ENCODE data around the gene CPT2. TPM values are rescaled to one million over a fixed set of nuclear protein-coding genes. Genes with fewer than 3 reads are reported as not detected.

CPT2 gene
- total and polyA plus RNA-seq, 9 of the 15 experiments (the other 6 are each of a cell fraction or from before 2014, with no cell fraction given): 7.6 to 25.1 (median 16.8) TPM

DNA sequence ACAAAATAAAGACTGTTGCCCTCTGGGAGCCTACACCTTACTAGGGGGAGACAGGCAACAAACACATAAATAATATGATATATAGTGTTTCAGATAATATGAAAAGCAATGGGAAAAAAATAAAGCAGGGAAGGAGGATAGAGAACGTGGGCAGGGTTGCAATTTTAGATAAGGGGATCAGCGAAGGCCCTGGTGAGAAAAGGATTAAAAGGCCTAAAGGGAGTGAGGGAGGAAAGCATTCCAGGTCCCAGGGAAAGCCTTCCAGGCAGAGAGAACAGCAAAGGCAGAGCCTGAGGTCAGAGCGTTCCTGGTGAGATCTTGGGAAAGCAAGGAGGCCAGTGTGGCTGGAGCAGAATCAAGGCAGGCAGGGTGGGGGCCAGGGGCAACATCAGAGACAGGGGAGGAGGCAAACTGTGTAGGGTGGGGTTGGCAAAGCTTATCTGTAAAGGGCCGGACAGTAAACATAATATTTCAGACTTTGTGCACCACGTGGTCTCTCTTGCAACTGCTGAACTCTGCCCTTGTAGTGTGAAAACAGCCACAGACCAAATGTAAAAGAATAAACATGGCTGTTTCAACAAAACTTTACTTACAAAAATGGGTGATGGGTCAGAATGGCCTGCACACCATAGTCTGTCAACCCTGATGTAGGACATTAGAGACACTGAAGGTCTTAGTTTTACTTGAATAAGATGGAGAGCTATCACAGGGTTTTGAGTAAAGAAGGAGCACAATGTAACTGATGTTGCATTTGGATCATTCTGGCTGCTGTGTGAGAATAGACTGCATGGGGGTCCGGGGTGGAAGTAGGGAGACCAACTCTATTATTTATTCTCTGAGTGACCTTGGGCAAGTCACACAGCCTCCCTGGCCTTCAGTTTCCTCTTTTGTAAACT lies 13.3 kb upstream of the CPT2 start:
- 3% methylated on average over 6 of the region's 6 CpGs for WGBS (ENCODE audit: insufficient coverage, low coverage, missing lambda C conversion rate)
- peaks cover 14 to 31% of the 10 kb centered on the region in 2 experiments; a peak in 4 of 5 replicates for H3K27me3 ChIP-seq (ENCODE audit: control insufficient read depth in 2 of 2, insufficient read depth in 2 of 2, low read length in 2 of 2)
- no peaks in the 10 kb centered on the region for H4K20me1 ChIP-seq (replicated peaks; ENCODE audit: control insufficient read depth, insufficient read depth, low read length)
- H3K79me2 ChIP-seq (ENCODE audit: control insufficient read depth, insufficient read depth, low read length): no peaks in the 10 kb centered on the region
- ChIA-PET CTCF (ENCODE audit: low intra/inter-chr PET ratio) (interaction anchor here (1.7 kb wide), 1 partner anchor 278 kb away, joined by 8 read pairs; no protein-coding TSS in a partner anchor), POLR2A (interaction anchor here (0.6 to 4.3 kb wide), 5 partner anchors 12 to 509 kb away, joined by 3 to 19 read pairs (median 4); partner anchors contain the start of gene ZYG11A)
- in situ Hi-C loops (cut with MboI): loop anchor here (10.0 to 25.0 kb wide), 2 partner anchors 271 to 479 kb away; partner anchors contain the start of gene ECHDC2
- no peak overlapping the region for H3K4me3 ChIP-seq
- peak; percentile 85 for ATAC-seq
- H3K27ac ChIP-seq (ENCODE audit: extremely low read depth, low read depth, low read length): peak overlapping the region; percentile 59
- no peaks in the 10 kb centered on the region for H3K9me3 ChIP-seq (replicated peaks; ENCODE audit: control insufficient read depth, insufficient read depth, low read depth, low read length)
- H3K4me2 ChIP-seq (ENCODE audit: insufficient read depth, low read length): peak overlapping the region; percentile 61
- peak overlapping the region; percentile 42 to 84 for H3K9ac ChIP-seq (ENCODE audit: insufficient read depth in 1 of 2, low read depth in 2 of 2, low read length in 2 of 2)
- intact Hi-C loops (cut with micrococcal nuclease): loop anchor here (2.0 kb wide), 2 partner anchors 57 to 271 kb away; no protein-coding TSS in a partner anchor
- peak; percentile 77 to 86 (median 82) for DNase-seq (ENCODE audit: extremely low read depth in 1 of 4, low spot score in 3 of 4)
- peak overlapping the region; percentile 93 for H2AFZ ChIP-seq (ENCODE audit: low read depth, low read length)
- no TSS peak for BruUV-seq (replicated peaks)
- peak; percentile 71 for FAIRE-seq
- no peaks in the 10 kb centered on the region for H3K36me3 ChIP-seq (ENCODE audit: control insufficient read depth, insufficient read depth, low read length)
- H3K4me1 ChIP-seq (replicated peaks in 1 of 2; ENCODE audit: control insufficient read depth in 2 of 2, insufficient read depth in 2 of 2, low read length in 2 of 2): peaks cover 16 to 40% of the 10 kb centered on the region in 2 experiments
- H3K9me1 ChIP-seq (ENCODE audit: control insufficient read depth, insufficient read depth, low read length): no peaks in the 10 kb centered on the region
- no peak for TF ChIP-seq ATF1 (CRISPR knock-in tag; IDR thresholded peaks at IDR 0.05)
- TF ChIP-seq ATF1 (tag; IDR thresholded peaks at IDR 0.05): no peak
- TF ChIP-seq, protein P1, sequence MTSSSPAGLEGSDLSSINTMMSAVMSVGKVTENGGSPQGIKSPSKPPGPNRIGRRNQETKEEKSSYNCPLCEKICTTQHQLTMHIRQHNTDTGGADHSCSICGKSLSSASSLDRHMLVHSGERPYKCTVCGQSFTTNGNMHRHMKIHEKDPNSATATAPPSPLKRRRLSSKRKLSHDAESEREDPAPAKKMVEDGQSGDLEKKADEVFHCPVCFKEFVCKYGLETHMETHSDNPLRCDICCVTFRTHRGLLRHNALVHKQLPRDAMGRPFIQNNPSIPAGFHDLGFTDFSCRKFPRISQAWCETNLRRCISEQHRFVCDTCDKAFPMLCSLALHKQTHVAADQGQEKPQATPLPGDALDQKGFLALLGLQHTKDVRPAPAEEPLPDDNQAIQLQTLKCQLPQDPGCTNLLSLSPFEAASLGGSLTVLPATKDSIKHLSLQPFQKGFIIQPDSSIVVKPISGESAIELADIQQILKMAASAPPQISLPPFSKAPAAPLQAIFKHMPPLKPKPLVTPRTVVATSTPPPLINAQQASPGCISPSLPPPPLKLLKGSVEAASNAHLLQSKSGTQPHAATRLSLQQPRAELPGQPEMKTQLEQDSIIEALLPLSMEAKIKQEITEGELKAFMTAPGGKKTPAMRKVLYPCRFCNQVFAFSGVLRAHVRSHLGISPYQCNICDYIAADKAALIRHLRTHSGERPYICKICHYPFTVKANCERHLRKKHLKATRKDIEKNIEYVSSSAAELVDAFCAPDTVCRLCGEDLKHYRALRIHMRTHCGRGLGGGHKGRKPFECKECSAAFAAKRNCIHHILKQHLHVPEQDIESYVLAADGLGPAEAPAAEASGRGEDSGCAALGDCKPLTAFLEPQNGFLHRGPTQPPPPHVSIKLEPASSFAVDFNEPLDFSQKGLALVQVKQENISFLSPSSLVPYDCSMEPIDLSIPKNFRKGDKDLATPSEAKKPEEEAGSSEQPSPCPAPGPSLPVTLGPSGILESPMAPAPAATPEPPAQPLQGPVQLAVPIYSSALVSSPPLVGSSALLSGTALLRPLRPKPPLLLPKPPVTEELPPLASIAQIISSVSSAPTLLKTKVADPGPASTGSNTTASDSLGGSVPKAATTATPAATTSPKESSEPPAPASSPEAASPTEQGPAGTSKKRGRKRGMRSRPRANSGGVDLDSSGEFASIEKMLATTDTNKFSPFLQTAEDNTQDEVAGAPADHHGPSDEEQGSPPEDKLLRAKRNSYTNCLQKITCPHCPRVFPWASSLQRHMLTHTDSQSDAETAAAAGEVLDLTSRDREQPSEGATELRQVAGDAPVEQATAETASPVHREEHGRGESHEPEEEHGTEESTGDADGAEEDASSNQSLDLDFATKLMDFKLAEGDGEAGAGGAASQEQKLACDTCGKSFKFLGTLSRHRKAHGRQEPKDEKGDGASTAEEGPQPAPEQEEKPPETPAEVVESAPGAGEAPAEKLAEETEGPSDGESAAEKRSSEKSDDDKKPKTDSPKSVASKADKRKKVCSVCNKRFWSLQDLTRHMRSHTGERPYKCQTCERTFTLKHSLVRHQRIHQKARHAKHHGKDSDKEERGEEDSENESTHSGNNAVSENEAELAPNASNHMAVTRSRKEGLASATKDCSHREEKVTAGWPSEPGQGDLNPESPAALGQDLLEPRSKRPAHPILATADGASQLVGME (CRISPR knock-in tag; IDR thresholded peaks at IDR 0.05): no peak
- TF ChIP-seq, protein P2, sequence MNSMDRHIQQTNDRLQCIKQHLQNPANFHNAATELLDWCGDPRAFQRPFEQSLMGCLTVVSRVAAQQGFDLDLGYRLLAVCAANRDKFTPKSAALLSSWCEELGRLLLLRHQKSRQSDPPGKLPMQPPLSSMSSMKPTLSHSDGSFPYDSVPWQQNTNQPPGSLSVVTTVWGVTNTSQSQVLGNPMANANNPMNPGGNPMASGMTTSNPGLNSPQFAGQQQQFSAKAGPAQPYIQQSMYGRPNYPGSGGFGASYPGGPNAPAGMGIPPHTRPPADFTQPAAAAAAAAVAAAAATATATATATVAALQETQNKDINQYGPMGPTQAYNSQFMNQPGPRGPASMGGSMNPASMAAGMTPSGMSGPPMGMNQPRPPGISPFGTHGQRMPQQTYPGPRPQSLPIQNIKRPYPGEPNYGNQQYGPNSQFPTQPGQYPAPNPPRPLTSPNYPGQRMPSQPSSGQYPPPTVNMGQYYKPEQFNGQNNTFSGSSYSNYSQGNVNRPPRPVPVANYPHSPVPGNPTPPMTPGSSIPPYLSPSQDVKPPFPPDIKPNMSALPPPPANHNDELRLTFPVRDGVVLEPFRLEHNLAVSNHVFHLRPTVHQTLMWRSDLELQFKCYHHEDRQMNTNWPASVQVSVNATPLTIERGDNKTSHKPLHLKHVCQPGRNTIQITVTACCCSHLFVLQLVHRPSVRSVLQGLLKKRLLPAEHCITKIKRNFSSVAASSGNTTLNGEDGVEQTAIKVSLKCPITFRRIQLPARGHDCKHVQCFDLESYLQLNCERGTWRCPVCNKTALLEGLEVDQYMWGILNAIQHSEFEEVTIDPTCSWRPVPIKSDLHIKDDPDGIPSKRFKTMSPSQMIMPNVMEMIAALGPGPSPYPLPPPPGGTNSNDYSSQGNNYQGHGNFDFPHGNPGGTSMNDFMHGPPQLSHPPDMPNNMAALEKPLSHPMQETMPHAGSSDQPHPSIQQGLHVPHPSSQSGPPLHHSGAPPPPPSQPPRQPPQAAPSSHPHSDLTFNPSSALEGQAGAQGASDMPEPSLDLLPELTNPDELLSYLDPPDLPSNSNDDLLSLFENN (IDR thresholded peaks at IDR 0.05; ENCODE audit: low read depth in 2 of 2, low read length in 2 of 2): no peak
- TF ChIP-seq CCAR2 (IDR thresholded peaks at IDR 0.05; ENCODE audit: low read depth, low read length): no peak
- TF ChIP-seq HNRNPH1 (optimal IDR thresholded peaks at IDR 0.05; ENCODE audit: low read depth, low read length): no peak
- TF ChIP-seq ZNF24 (IDR thresholded peaks at IDR 0.05): no peak
- TF ChIP-seq ESRRB (CRISPR knock-in tag; IDR thresholded peaks at IDR 0.05; ENCODE audit: borderline replicate concordance): no peak
- no peak for TF ChIP-seq STAT5B (CRISPR knock-in tag; IDR thresholded peaks at IDR 0.05)
- no peak for TF ChIP-seq ZNF668 (CRISPR knock-in tag; IDR thresholded peaks at IDR 0.05)
- no peak for TF ChIP-seq THRAP3 (IDR thresholded peaks at IDR 0.05; ENCODE audit: borderline replicate concordance)
